GM10248 (cell line): ENCODE data around the gene CLINT1.
A peak's percentile ranks its signal among the peaks of the same experiment; 100 is the strongest.

ENCODE experiments used
- CTCF ChIA-PET: fragments of 300-600 bp; sonication (Branson Sonifier 250); formaldehyde crosslinking; extraction: SDS; loops from one replicate; lab custom pipeline; 2021; ENCODE audit warnings: antibody characterized with exemption; lab: Yijun Ruan, JAX
- POLR2A ChIA-PET: fragments of 350-650 bp; sonication (Branson Sonifier 250); formaldehyde crosslinking; extraction: SDS; loops from one replicate; lab custom pipeline; 2020; ENCODE audit warnings: antibody characterized with exemption; lab: Yijun Ruan, JAX
- DNase-seq: peaks from one replicate; pipeline ENCODE4 v3.0.0; 2012; ENCODE audit errors: extremely low spot score
- TF ChIP-seq, protein P1 (sequence below): IDR thresholded peaks from 2 replicates; pipeline ENCODE4 v1.5.1; 2012; ENCODE audit warnings: mild to moderate bottlenecking, low read depth; ENCODE audit errors: extremely low read depth, missing control alignments, control extremely low read depth

Gene CLINT1

DNA sequence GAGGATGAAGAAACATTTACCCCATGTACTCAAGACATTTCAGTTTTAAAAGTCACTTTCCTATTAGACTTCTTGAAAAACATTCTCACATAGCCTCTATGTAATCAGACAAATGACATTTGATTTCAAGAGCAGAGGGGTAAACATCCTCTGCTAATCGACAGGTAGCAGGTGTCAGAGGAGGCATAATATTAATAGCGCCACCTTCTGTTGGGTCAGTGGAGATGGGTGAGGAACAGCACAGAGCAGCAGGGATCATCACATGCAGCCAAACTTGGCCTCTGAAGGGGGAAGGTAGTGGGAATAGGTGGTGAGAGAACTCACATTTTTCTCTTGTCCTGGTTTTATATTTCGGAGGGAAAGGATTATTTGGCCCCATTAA, 118.7 kb downstream of the CLINT1 start:
- ChIA-PET POLR2A (no interaction called here), CTCF (interaction anchor here (4.3 to 8.3 kb wide), 2 partner anchors 8 to 72 kb away, joined by 73 to 128 read pairs; partner anchors contain the start of genes C5orf52 and THG1L)
- DNase-seq: peak; percentile 54
- TF ChIP-seq, protein P1, sequence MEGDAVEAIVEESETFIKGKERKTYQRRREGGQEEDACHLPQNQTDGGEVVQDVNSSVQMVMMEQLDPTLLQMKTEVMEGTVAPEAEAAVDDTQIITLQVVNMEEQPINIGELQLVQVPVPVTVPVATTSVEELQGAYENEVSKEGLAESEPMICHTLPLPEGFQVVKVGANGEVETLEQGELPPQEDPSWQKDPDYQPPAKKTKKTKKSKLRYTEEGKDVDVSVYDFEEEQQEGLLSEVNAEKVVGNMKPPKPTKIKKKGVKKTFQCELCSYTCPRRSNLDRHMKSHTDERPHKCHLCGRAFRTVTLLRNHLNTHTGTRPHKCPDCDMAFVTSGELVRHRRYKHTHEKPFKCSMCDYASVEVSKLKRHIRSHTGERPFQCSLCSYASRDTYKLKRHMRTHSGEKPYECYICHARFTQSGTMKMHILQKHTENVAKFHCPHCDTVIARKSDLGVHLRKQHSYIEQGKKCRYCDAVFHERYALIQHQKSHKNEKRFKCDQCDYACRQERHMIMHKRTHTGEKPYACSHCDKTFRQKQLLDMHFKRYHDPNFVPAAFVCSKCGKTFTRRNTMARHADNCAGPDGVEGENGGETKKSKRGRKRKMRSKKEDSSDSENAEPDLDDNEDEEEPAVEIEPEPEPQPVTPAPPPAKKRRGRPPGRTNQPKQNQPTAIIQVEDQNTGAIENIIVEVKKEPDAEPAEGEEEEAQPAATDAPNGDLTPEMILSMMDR: peak; percentile 57

DNA sequence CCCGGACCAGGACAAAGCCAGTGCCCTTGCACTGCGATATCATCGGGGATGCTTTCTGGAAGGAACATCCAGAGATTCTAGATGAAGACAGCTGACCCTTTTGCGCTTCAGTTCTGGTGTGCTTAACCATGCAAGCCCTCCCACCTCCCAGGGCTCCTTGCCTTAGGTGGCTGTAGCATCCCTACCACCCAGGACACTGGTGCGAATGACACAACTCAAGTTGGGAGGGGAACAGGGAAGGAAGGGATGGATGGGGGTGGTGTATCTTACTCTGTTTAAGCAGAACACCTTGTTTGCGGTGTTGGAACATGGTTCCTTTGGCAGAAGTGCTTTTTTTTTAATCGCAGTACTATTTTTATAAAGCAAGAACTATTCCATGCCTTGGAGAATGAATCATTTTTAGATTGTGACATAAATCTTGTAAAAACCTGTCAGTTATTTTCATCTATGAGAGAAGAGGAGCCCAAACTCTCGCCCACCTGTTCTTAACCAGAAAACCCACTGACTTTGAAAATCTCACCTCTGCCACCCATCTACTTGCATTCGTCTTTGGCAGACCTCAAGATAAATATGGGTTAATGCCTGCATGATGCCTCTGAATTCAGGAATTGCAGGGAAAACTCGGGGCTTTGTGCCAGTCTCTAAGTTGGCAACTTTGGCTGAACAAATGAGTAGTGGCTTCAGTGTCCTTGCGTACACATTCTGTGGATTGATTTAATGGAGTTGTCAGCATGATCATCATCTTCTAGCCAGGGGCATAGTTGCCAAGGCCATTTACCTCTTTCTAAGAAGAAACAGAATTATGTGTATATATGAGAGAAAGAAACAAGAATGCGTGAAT, 119.3 kb downstream of the CLINT1 start:
- no peak for DNase-seq
- TF ChIP-seq, protein P1: no peak
- ChIA-PET POLR2A (no interaction called here), CTCF (interaction anchor here (0.9 to 2.4 kb wide), 5 partner anchors 21 to 308 kb away, joined by 3 to 21 read pairs (median 6); no protein-coding TSS in a partner anchor)

DNA sequence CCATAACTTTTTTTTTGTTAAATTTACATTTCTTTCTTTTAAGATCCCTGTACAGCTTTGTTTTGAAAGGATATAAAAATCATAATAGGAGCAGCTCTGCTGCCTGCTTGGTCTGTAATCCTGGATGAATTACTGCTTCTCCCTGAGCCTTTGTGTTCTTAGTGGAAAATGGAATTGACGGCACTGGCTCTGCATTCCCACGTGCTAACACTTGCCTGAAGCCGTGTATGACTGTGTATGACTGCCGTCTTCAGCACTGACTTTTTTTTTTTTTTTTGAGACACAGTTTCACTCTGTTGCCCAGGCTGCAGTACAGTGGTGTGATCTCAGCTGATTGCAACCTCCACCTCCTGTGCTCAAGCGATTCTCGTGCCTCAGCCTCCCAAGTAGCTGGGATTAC, 123.0 kb downstream of the CLINT1 start:
- no peak for DNase-seq
- POLR2A ChIA-PET: no interaction called here
- TF ChIP-seq, protein P1: no peak
- CTCF ChIA-PET: interaction anchor here (1.1 to 6.9 kb wide), 2 partner anchors 7 to 67 kb away, joined by 4 to 73 read pairs; partner anchors contain the start of gene LSM11
